Epithelial cell of esophagus (primary cell): ENCODE results near the gene MPDZ.

Experiments used
- DNase-seq: peaks from one replicate; pipeline ENCODE4 v3.0.0; 2010; ENCODE audit warnings: low read depth
- H3K4me3 ChIP-seq: 2 replicates; pipeline ENCODE4 v1.5.1; 2011; ENCODE audit warnings: mild to moderate bottlenecking, low read length, control low read depth
- TF ChIP-seq, protein P1 (sequence below): IDR thresholded peaks from 2 replicates; pipeline ENCODE4 v1.5.1; 2011; ENCODE audit warnings: low read depth, mild to moderate bottlenecking, low read length, control low read depth, inconsistent platforms; ENCODE audit not compliant: insufficient read depth; ENCODE audit errors: missing control alignments

Gene MPDZ

DNA sequence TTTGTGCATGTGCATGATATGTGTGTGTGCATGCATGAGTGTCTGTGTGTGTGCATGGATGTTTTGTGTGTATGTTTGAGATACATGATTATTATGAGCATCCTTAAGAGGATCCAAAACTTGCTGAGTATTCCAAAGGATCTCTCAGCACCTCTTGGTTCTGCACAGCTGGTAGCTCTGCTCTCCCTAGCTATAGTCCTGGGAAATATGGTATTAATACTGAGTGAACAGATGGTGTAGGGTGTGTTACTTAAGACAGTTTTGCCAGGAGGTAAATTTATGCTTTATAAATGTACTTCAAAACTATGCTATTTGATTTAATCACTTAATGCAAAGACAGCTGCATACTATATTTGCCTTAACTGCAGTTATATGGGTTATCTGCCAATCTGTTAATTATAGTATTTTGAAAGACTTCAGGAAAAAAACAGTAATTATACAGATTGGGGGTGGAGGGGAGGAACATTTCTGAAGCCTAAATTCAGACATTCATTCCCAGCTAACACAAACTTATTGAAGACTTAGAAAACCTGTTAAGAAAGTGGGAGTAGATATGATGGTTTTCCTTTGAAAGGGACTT, 215.5 kb downstream of the MPDZ start:
- DNase-seq = no peak
- TF ChIP-seq, protein P1, sequence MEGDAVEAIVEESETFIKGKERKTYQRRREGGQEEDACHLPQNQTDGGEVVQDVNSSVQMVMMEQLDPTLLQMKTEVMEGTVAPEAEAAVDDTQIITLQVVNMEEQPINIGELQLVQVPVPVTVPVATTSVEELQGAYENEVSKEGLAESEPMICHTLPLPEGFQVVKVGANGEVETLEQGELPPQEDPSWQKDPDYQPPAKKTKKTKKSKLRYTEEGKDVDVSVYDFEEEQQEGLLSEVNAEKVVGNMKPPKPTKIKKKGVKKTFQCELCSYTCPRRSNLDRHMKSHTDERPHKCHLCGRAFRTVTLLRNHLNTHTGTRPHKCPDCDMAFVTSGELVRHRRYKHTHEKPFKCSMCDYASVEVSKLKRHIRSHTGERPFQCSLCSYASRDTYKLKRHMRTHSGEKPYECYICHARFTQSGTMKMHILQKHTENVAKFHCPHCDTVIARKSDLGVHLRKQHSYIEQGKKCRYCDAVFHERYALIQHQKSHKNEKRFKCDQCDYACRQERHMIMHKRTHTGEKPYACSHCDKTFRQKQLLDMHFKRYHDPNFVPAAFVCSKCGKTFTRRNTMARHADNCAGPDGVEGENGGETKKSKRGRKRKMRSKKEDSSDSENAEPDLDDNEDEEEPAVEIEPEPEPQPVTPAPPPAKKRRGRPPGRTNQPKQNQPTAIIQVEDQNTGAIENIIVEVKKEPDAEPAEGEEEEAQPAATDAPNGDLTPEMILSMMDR = no peak
- H3K4me3 ChIP-seq = no peak overlapping the region

- TF ChIP-seq, protein P1 = no peak
- DNase-seq = no peak
- H3K4me3 ChIP-seq = no peak overlapping the region
Observed at GRCh38 chr9:13061390-13061789, 218.1 kb downstream of the MPDZ start.
